Stomach (tissue), 9 donors: ENCODE measurements around the gene RETSAT. TPM values are rescaled to one million over a fixed set of nuclear protein-coding genes. Genes with fewer than 3 reads are reported as not detected.

Experiments used
- DNase-seq, 2 donors: peaks; one replicate each; pipeline versions ENCODE4 v3.0.0 to v3.0.0-alpha.2; 2013 to 2019
- H3K27ac ChIP-seq, 5 donors: fragments of 200-600 bp in 4 of 5; sonication (generic) in 4 of 5; one replicate each; pipeline ENCODE4 v1.5.1; 2013 to 2019; ENCODE audit warnings: mild to moderate bottlenecking in 1 of 5, moderate library complexity in 1 of 5
- H3K27me3 ChIP-seq, 3 donors: fragments of 200-600 bp; sonication (generic); one replicate each; pipeline ENCODE4 v1.5.1; 2017 to 2019; ENCODE audit warnings: mixed run types in 1 of 3
- H3K36me3 ChIP-seq, 4 donors: fragments of 200-600 bp; sonication (generic); 1 replicate in 3 of 4; 2 replicates in 1 of 4; pipeline ENCODE4 v1.5.1; 2016 to 2019
- H3K4me1 ChIP-seq, 4 donors: fragments of 200-600 bp; sonication (generic); one replicate each; pipeline ENCODE4 v1.5.1; 2016 to 2019
- H3K4me3 ChIP-seq, 4 donors: fragments of 200-600 bp; sonication (generic) in 3 of 4; one replicate each; pipeline ENCODE4 v1.5.1; 2016 to 2019; ENCODE audit warnings: mild to moderate bottlenecking in 1 of 4
- H3K9me3 ChIP-seq, 4 donors: fragments of 200-600 bp; sonication (generic); one replicate each; pipeline ENCODE4 v1.5.1; 2016 to 2019
- EP300 ChIP-seq: sonication (generic); formaldehyde crosslinking; IDR thresholded peaks from one replicate; pipeline ENCODE4 v1.6.1; 2017; ENCODE audit warnings: antibody characterized with exemption
- POLR2A ChIP-seq, 4 donors: fragments of 450-650 bp; IDR thresholded peaks; one replicate each; pipeline ENCODE4 v1.6.1; 2016; ENCODE audit warnings: antibody characterized with exemption in 4 of 4, control low read depth in 2 of 4, mild to moderate bottlenecking in 1 of 4, moderate library complexity in 1 of 4
- POLR2AphosphoS5 ChIP-seq, 3 donors: sonication (generic); formaldehyde crosslinking; IDR thresholded peaks; one replicate each; pipeline ENCODE4 v1.6.1; 2016; ENCODE audit warnings: antibody characterized with exemption in 3 of 3
- WGBS, 5 donors: extraction: QIAGEN DNeasy Blood & Tissue Kit in 3 of 5; methylation state at CpG; one replicate each; pipeline versions ENCODE4 v1.1.5 to v1.1.7; 2013 to 2018; 5-methylcytosine and 5-hydroxymethylcytosine counted together
- intact Hi-C: fragments of 100-400 bp; cut with DNase I; formaldehyde crosslinking; loops from one replicate; pipeline ENCODE4 v1.15.1; 2023; ENCODE audit warnings: low total_unique reads
- polyA plus RNA-seq, 3 donors: library from polyadenylated mRNA; stranded (reverse); fragments of 200-250 nt; gene quantifications; one replicate each; pipeline ENCODE4 v1.2.3, GENCODE V29; 2013
- total RNA-seq, 5 donors: library from RNA; depleted of rRNA; stranded (reverse); fragments of >200 nt; gene quantifications; one replicate each; pipeline versions ENCODE4 v1.1.0 to v1.2.3, GENCODE V29; 2014 to 2016
- TF ChIP-seq, protein P1 (sequence below), 7 experiments: fragments of 450-650 bp in 4 of 7; fragments of 200-600 bp in 3 of 7; sonication (generic) in 3 of 7; IDR thresholded peaks; one replicate each; pipeline ENCODE4 v1.5.1; 2016 to 2019; ENCODE audit warnings: antibody characterized with exemption in 7 of 7, control low read depth in 2 of 7, mild to moderate bottlenecking in 1 of 7
- donor health status: healthy with polysubstance abuse.
- donor health status: Bipolar disorder and iron deficiency.
- donor health status: healthy.

RETSAT gene
- total and polyA plus RNA-seq, 8 donors: 11.5 to 90.1 (median 46.7) TPM

DNA sequence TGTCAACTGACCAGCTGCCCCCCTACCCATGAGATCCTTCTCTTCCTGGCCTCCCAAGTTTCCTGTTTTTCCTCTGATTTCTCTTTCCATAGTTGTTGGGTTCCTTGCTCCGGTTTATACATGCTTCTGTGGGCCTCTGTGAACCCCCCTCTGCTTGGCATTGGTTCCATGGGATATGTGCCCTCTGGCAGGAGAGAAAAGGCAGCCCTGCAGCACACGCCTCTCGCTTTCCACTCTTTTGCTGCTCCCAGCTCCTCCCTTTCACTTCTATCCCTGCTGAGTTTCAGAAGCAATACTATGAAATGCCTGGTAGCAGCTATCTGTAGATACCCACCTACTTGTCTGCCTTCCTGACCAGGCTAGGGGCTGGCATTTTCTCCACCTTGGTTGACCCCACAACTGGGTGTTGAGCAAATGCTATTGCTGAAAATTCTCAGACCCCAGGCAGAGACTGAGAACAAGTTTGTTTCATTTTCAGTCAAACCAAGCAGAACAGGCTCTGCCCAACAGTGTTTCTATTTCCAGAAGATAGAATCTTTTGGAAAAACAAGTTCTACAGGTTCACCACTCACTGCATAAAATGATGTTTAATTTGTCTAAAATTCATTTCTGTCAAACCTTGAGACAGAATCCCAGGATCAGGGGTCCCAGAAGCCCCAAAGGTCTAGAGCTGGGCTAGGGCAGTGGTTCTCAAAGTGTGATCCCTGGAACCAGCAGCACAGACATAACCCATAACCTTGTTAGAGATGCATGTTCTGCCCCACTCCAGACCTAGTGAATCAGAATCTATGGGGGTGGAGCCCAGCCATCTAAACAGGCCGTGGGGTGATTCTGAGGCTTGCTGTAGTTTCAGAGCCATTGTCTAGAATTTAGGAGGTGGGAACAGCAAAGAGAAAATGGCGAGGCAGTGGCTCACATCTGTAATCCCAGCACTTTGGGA lies 42.5 kb upstream of the RETSAT start:
- 30 to 54% (median 38%) methylated on average over 5 of the region's 5 CpGs for WGBS, 5 donors
- Histone ChIP-seq H3K4me3 (no peak overlapping the region), H3K27ac (peak overlapping the region; percentile 37 to 81 (median 58)), H3K4me1 (peaks cover 8 to 43% (median 27%) of the 10 kb centered on the region in 4 donors), H3K27me3 (no peaks in the 10 kb centered on the region), H3K9me3 (no peaks in the 10 kb centered on the region), H3K36me3 (peaks cover 7 to 92% (median 82%) of the 10 kb centered on the region in 4 donors)
- TF ChIP-seq POLR2A (IDR thresholded peaks at IDR 0.05): no peak
- TF ChIP-seq POLR2AphosphoS5 (IDR thresholded peaks at IDR 0.05): no peak
- TF ChIP-seq, protein P1, sequence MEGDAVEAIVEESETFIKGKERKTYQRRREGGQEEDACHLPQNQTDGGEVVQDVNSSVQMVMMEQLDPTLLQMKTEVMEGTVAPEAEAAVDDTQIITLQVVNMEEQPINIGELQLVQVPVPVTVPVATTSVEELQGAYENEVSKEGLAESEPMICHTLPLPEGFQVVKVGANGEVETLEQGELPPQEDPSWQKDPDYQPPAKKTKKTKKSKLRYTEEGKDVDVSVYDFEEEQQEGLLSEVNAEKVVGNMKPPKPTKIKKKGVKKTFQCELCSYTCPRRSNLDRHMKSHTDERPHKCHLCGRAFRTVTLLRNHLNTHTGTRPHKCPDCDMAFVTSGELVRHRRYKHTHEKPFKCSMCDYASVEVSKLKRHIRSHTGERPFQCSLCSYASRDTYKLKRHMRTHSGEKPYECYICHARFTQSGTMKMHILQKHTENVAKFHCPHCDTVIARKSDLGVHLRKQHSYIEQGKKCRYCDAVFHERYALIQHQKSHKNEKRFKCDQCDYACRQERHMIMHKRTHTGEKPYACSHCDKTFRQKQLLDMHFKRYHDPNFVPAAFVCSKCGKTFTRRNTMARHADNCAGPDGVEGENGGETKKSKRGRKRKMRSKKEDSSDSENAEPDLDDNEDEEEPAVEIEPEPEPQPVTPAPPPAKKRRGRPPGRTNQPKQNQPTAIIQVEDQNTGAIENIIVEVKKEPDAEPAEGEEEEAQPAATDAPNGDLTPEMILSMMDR (IDR thresholded peaks at IDR 0.05): no peak
- no peak for TF ChIP-seq EP300
- intact Hi-C loops: no loop called here
- DNase-seq: peak in 1 of 2 donors; percentile 68

DNA sequence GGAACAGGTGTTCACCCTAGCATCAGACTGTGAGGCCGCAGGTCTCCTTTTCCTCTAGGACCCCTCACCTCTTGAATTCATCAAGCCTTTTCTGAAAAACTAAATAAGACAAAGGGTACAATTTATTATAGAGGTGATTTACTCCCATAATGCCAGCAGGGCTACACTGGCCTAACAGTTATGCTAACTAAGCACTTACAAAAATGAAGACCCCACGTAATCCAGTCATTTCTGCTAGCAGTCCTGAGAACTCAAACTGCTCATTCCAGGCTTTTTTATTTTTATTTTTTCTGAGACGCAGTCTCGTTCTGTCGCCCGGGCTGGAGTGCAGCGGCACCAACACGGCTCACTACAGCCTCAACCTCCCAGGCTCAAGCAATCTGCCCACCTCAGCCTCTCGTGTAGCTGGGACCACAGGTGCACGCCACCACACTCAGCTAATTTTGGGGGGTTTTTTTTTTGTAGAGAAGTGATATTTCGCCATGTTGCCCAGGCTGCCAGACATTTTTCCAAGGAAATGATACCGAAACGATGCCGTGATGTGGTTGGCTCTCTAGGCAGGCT lies 41.7 kb upstream of the RETSAT start:
- Histone ChIP-seq H3K4me1 (peaks cover 8 to 47% (median 24%) of the 10 kb centered on the region in 4 donors), H3K4me3 (no peak overlapping the region), H3K27ac (peak overlapping the region in 4 of 5 donors; percentile 47 to 81 (median 68)), H3K9me3 (no peaks in the 10 kb centered on the region), H3K36me3 (peaks cover 4 to 92% (median 82%) of the 10 kb centered on the region in 4 donors), H3K27me3 (no peaks in the 10 kb centered on the region)
- intact Hi-C loops: no loop called here
- no peak for DNase-seq
- WGBS, 5 donors: 80 to 91% (median 90%) methylated on average over 14 of the region's 14 CpGs
- TF ChIP-seq, protein P1 (IDR thresholded peaks at IDR 0.05): no peak
- TF ChIP-seq POLR2AphosphoS5 (IDR thresholded peaks at IDR 0.05) (no peak), EP300 (no peak), POLR2A (IDR thresholded peaks at IDR 0.05) (no peak)

DNA sequence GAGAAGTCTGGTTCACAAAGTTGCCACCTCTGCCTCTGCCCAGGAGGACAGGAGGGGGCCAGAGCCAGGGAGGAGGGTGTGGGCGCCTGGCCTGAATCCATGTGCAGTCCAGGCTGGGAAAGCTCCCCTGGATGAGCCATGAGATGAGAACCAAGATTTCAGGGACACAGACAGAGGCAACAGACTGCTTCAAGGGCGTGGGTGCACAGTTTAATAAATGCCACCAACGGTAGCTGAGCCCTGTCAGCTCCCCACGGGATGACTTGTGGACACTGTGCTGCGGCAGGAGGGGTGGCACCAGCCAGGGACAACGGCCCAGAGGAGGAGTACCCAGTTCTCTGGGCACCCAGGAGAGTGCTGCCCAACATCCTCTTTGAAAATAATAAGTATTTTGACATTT lies 40.6 kb upstream of the RETSAT start:
- Histone ChIP-seq H3K27me3 (no peaks in the 10 kb centered on the region), H3K9me3 (no peaks in the 10 kb centered on the region), H3K4me3 (no peak overlapping the region), H3K4me1 (peaks cover 8 to 48% (median 22%) of the 10 kb centered on the region in 4 donors), H3K36me3 (peaks cover 12 to 92% (median 83%) of the 10 kb centered on the region in 4 donors), H3K27ac (peak overlapping the region in 1 of 5 donors; percentile 30)
- TF ChIP-seq, protein P1 (IDR thresholded peaks at IDR 0.05): no peak
- no peak for TF ChIP-seq POLR2A (IDR thresholded peaks at IDR 0.05)
- TF ChIP-seq POLR2AphosphoS5 (IDR thresholded peaks at IDR 0.05): no peak
- TF ChIP-seq EP300: no peak
- intact Hi-C loops: no loop called here
- 79 to 90% (median 88%) methylated on average over 3 to 6 of the region's 6 CpGs for WGBS, 5 donors
- DNase-seq: no peak

DNA sequence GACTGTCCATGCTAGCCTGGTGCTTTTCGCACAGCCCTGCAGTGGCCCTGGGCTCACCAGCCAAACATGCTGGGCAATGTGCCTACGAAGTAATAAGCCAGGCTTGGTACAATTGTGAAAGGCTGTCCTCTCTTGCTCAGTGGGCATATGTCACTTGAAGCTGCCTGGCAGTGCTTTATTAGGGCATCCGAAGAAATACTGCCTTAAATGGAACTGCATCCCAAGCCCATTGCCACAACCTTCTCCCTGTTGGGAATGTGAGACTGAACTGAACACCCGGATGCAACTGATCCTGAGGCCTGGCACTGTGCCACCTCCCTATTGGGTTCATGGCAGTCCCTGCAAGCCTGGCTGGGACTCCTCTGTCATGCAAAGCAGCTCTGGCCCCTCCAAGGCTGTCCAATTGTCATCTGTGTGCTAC lies 39.9 kb upstream of the RETSAT start:
- no peaks in the 10 kb centered on the region for H3K27me3 ChIP-seq
- peaks cover 8 to 48% (median 22%) of the 10 kb centered on the region in 4 donors for H3K4me1 ChIP-seq
- 71 to 83% (median 80%) methylated on average over 4 of the region's 4 CpGs for WGBS, 5 donors
- no peak overlapping the region for H3K4me3 ChIP-seq
- intact Hi-C loops: no loop called here
- peaks cover 17 to 95% (median 87%) of the 10 kb centered on the region in 4 donors for H3K36me3 ChIP-seq
- H3K27ac ChIP-seq: peak overlapping the region in 1 of 5 donors; percentile 30
- TF ChIP-seq POLR2AphosphoS5 (IDR thresholded peaks at IDR 0.05): no peak
- no peak for DNase-seq
- no peaks in the 10 kb centered on the region for H3K9me3 ChIP-seq
